Prostate gland (tissue), 2 donors: ENCODE results near the gene HRG.
"Not testable (repeated sequence)": the region's sequence is repeated elsewhere in the genome, so short reads cannot be mapped to it uniquely, and the experiment has no call there.

Source experiments
- CTCF ChIP-seq, 4 experiments: fragments of 200-600 bp in 2 of 4; fragments of 450-650 bp in 2 of 4; sonication (generic) in 2 of 4; IDR thresholded peaks; 1 replicate in 3 of 4; 2 replicates in 1 of 4; pipeline ENCODE4 v1.5.1; 2016 to 2019; ENCODE audit warnings: antibody characterized with exemption in 4 of 4, mild to moderate bottlenecking in 2 of 4, moderate library complexity in 2 of 4
- POLR2A ChIP-seq: fragments of 450-650 bp; IDR thresholded peaks from one replicate; pipeline ENCODE4 v1.6.1; 2016; ENCODE audit warnings: antibody characterized with exemption, mild to moderate bottlenecking
- POLR2AphosphoS5 ChIP-seq: sonication (generic); formaldehyde crosslinking; IDR thresholded peaks from one replicate; pipeline ENCODE4 v1.6.1; 2017; ENCODE audit warnings: antibody characterized with exemption

DNA sequence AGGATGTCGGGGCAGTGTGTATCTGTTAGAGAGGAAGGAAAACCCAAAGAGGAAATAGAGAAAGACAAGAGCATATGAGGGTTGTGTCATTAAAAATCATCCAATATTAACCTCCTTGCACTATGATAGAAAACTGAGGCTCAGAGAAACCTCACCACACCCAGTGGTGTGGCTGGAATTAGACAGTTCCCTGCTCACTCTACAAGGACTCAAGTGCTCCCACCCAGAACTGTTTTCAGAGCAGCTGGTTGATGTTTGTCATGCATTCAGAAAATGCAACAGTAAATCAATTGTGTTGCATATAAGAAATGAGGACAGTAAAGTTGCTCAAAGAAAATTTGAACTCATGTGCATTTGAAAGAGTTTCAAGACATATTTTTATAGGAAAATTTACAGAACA, 24.5 kb downstream of the HRG start:
- TF ChIP-seq CTCF (IDR thresholded peaks at IDR 0.05); POLR2AphosphoS5; POLR2A: not testable (repeated sequence)
